Stimulated activated CD4-positive, alpha-beta T cell treated with anti-CD3 and anti-CD28 coated beads, TNF-alpha, amount 100 ng/mL, for 1 hour (primary cell): ENCODE measurements around the gene PKP2.

ENCODE experiments used
- DNase-seq, 3 donors: peaks; one replicate each; pipeline ENCODE4 v3.0.0-alpha.2; 2020; ENCODE audit warnings: low read depth in 3 of 3, low spot score in 1 of 3

The PKP2 gene

GRCh38 chr12:32819424-32819823 is 77.2 kb downstream of the PKP2 start:
- DNase-seq, result no peak

DNA sequence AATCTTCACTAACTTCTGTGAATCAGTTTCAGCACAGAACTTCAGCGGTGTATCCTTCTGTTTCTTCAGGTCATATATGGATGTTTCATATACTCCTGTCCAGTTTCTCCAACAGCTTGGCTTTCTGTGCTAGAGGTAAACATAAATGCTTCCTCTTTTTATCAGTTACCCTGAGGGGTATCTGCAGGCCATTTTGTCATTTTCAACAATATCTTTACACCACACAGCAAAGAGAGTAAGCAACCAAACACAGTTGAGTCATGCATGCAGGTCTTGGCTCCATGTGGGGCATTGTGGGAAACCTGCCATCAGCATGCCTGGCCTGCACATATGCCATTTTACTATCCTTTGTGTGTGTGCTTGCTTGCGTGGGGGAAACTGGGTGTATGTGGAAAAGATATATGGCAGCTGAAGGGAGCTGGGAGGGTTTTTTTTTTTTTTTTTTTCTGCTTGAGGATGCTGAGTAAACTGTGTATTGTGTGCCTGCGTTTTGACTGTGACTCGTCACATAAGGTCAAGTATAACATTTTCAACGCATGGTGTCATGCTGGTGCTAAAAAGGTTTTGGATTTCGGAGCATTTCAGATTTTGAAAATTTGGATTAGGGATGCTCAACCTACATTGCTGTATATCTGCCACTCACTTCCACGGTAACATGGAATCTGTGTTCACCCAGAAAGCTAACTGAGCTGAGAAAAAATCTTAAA is 84.7 kb downstream of the PKP2 start:
- no peak for DNase-seq

GRCh38 chr12:32809846-32810245 is 86.7 kb downstream of the PKP2 start:
- DNase-seq, result no peak

DNA sequence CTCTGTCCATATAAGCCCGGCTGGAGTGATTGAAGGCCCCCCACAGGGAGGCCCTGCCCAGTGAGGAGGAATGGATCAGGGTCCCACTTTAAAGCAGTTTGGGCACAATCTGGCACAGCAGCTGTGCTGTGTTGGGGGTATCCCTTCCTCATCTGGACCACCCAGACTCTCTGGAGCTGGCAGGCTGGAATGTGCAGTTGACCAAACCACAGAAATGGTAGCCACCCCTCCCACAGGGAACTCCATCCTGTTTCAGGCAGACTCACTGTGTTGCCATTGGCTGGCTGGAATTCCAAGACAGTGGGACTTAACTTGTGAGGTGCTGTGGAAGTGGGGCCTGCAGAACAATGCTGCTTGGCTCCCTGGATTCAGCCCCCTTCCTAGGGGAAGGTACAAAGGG is 87.4 kb downstream of the PKP2 start:
- no peak for DNase-seq

DNA sequence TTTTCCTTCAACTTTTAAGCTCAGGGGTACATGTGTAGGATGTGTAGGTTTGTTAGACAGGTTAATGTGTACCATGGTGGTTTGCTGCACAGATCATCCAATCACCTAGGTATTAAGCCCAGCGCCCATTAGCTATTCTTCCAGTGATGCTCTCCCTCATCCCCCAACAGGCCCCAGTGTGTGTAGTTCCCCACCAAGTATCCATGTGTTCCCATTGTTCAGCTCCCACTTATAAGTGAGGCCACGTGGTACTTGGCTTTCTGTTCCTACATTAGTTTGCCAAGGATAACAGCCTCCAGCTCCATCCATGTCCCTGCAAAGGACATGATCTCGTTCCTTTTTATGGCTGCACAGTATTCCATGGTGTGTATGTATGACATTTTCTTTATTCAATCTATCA is 92.3 kb downstream of the PKP2 start:
- DNase-seq, result no peak

GRCh38 chr12:32801269-32801980 is 95.2 kb downstream of the PKP2 start:
- DNase-seq, result no peak

DNA sequence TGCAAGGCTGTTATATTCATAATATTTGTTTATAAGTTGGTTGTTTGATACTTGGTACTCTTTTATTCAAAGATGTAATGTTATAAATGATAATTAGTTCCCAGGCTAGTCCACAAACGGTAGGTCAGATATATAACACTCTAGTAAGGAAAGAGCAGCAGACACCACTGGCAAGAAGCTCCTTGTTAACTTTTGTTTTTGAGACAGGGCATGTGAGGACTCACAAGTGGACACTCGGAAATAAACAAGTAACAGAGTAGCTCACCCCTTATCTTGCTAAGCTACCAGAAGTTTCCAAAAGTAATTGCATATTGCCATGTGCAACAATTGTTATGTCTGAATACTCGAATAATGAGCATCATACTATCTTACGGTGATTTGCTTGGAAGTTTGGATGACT is 102.3 kb downstream of the PKP2 start:
- DNase-seq, result no peak

GRCh38 chr12:32789916-32790315 is 106.7 kb downstream of the PKP2 start:
- no peak for DNase-seq

DNA sequence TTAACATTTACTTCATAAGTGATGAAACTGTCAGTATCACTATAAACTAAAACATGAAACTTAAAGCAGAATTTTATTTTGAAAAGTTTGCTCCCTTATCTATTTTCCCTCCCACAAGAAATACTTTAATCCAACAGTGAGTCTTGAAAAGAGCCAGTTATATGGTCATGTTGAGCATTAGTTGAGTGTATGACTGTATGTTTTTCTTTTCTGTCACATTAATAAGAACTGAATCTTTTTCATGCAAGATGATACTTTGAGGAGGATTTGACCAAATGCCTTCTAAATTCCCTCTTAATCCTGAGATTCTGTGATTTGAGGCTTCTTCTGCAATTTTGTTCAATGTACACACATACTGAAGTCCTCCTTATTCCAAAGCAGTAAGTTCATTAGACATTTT is 107.1 kb downstream of the PKP2 start:
- DNase-seq, result no peak

GRCh38 chr12:32788405-32788804 is 108.2 kb downstream of the PKP2 start:
- no peak for DNase-seq

DNA sequence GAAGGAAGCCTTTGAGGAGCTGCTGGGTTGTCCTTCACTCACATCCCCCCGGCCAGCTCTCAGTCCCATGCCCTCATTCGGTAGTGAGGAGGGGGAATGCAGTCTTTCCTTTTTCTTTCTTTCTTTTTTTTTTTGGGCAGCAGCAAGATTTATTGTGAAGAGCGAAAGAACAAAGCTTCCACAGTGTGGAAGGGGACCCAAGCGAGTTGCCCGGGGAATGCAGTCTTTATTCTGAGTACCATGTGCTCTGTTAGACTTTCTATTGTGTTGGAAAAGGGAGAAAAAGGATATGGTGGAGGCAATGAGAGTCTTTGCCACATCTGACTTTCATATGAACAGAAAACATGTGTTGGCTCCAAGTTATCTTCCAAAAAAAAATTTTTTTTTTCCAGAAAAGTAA is 111.0 kb downstream of the PKP2 start:
- no peak for DNase-seq

DNA sequence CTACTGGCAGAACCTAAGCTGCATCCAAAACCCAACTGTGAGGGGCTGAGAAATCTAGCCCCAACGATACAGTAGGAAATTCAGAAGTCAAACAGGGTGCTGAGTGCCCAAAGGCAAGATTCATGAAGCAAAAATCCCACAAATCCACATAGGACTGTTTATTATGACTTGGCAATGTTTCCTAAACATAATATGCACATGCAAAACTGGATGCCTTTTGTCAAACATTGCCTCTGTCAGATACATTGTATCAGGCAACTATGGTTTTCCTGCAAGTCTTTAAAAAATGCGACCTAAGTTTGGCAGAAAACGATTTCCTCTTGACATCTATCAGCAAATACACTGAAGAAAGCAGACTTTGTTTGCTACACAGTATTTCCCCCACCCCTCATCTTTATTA is 113.5 kb downstream of the PKP2 start:
- DNase-seq, result no peak

DNA sequence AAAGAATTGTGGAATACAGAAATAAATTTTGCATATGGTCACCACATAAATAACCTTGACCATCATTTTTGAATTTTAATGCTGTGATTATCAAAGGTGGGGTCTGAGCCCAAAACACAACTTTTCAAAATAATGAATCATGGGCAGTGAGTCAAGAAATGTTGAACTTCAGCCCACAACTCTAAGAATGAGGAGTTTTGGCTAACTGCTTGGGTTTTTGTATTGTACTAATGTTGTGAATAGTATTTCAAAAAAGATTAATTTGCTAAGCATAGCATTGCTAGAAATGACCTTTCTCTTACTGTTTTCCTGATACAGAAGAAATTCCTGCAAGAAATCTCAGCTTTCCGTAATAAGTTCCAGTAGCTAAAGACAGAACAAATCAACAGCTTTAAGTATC is 116.5 kb downstream of the PKP2 start:
- DNase-seq, result no peak

GRCh38 chr12:32777691-32778175 is 118.8 kb downstream of the PKP2 start:
- no peak for DNase-seq

DNA sequence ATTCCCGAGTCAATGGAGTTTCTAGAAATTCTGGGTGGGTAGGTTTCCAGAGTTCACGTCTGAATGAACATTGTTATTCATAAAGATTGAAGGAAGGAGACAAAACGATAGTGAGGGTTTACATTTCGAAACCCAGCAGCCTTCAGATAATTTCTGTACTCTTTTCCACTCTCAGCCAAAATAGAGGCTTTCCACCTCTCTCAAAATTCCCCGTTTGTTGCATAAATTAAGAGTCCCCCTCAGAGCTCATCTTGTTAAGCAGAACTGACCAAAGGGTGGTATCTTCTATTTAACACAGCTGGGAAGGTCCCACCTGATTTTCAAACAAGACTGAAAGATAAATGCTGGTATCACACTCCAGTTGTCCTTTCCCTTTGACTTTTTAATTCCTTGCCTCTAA is 119.4 kb downstream of the PKP2 start:
- DNase-seq, result no peak

GRCh38 chr12:32776258-32776657 is 120.3 kb downstream of the PKP2 start:
- DNase-seq, result no peak

- no peak for DNase-seq
These were observed 122.9 kb downstream of the PKP2 start for GRCh38 chr12:32773691-32774090.

DNA sequence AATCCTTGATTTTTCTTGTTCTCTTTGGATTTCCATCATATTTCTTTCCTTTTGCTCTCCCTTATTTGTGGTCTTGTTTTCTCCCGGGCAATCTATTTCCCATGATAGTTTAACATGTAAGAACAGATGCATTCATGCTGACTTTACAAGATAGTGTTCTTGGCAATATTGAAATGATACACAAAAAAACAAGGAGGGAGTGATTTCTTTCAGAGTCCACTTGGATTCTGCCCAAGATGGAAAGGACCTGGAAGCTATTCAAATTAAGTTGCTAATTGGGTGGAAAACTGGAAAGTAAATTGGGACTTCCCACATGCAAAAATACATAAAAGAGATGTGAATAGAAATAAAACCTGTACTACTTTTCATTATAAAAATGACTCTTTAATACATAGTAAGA is 126.4 kb downstream of the PKP2 start:
- no peak for DNase-seq

DNA sequence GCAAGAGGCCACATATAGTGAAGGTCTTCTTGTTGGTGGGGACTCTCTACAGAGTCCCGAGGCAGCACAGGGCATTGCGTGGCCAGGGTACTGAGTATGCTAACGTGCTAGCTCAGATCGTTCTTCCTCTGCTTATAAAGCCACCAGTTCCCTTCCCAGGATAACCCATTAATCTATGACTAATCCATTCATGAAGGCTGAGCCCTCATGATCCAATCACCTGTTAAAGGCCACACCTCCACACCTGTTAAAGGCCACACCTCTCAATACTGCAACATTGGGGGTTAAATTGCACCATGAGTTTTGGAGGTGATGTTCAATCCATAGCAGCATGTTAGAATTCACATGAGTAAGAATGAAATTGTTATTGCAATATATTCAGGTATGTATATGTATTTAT is 128.1 kb downstream of the PKP2 start:
- DNase-seq, result no peak

DNA sequence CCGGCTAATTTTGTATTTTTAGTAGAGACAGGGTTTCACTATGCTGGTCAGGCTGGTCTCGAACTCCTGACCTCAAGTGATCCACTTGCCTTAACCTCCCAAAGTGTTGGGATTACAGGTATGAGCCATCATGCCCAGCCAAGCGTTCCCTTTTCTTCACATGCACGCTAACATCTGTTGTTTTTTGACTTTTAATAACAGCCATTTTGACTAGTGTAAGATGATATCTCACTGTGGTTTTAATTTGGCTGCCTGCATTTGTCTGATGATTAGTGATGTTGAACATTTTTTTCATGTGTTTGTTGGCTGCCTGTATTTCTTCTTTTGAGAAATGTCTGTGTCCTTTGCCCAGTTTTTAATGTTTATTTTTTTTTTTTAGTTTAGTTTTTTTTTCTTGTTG is 130.7 kb downstream of the PKP2 start:
- no peak for DNase-seq

- no peak for DNase-seq
These were observed 134.9 kb downstream of the PKP2 start for GRCh38 chr12:32761716-32762115.

- no peak for DNase-seq
These were observed 139.4 kb downstream of the PKP2 start for GRCh38 chr12:32757157-32757556.
